Uterus (tissue), 4 donors: Measurements from ENCODE around the gene LRRN3. TPM values are rescaled to one million over a fixed set of nuclear protein-coding genes. Genes with fewer than 3 reads are reported as not detected.

Experiments
- DNase-seq, 2 donors: peaks; one replicate each; pipeline ENCODE4 v3.0.0-alpha.2; 2019 to 2020
- H3K27ac ChIP-seq, 2 donors: fragments of 200-600 bp; sonication (generic); 1 replicate in 1 of 2; 2 replicates in 1 of 2; pipeline ENCODE4 v1.5.1; 2016 to 2018
- H3K27me3 ChIP-seq, 2 donors: fragments of 200-600 bp; sonication (generic); one replicate each; pipeline ENCODE4 v1.5.1; 2018 to 2019; ENCODE audit warnings: control low read depth in 1 of 2
- H3K36me3 ChIP-seq, 2 donors: fragments of 200-600 bp; sonication (generic); one replicate each; pipeline ENCODE4 v1.5.1; 2019; ENCODE audit warnings: control low read depth in 1 of 2
- H3K4me1 ChIP-seq, 2 donors: fragments of 200-600 bp; sonication (generic); one replicate each; pipeline ENCODE4 v1.5.1; 2018 to 2019; ENCODE audit warnings: control low read depth in 1 of 2
- H3K4me3 ChIP-seq, 2 donors: fragments of 200-600 bp; sonication (generic); 1 replicate in 1 of 2; 2 replicates in 1 of 2; pipeline ENCODE4 v1.5.1; 2018 to 2019; ENCODE audit warnings: mild to moderate bottlenecking in 1 of 2
- H3K9me3 ChIP-seq, 2 donors: fragments of 200-600 bp; sonication (generic); one replicate each; pipeline ENCODE4 v1.5.1; 2019; ENCODE audit warnings: control low read depth in 1 of 2
- CTCF ChIP-seq, 4 experiments: fragments of 200-600 bp in 2 of 4; fragments of 450-650 bp in 2 of 4; sonication (generic) in 2 of 4; IDR thresholded peaks; one replicate each; pipeline ENCODE4 v1.5.1; 2016 to 2019; ENCODE audit warnings: antibody characterized with exemption in 4 of 4, mild to moderate bottlenecking in 2 of 4, moderate library complexity in 1 of 4
- POLR2A ChIP-seq, 2 donors: fragments of 450-650 bp; IDR thresholded peaks; one replicate each; pipeline ENCODE4 v1.6.1; 2016; ENCODE audit warnings: antibody characterized with exemption in 2 of 2, mild to moderate bottlenecking in 1 of 2, moderate library complexity in 1 of 2
- intact Hi-C: fragments of 100-400 bp; cut with DNase I; formaldehyde crosslinking; loops from one replicate; pipeline ENCODE4 v1.15.1; 2023; ENCODE audit warnings: low total_unique reads
- total RNA-seq, 4 donors: library from RNA; depleted of rRNA in 3 of 4; stranded (reverse); fragments of >200 nt in 3 of 4; gene quantifications; one replicate each; pipeline versions ENCODE4 v1.1.0 to v1.2.4, GENCODE V29; 2014 to 2023
- donor health status: DM: yes; HTN: yes; CAD: no.

LRRN3 gene
- total RNA-seq, 4 donors from 2014 or later, result 0.12 to 18.5 TPM; not detected in 2

- Histone ChIP-seq H3K4me3 (no peak overlapping the region), H3K4me1 (no peaks in the 10 kb centered on the region), H3K9me3 (no peaks in the 10 kb centered on the region), H3K36me3 (no peaks in the 10 kb centered on the region), H3K27me3 (no peaks in the 10 kb centered on the region), H3K27ac (no peak overlapping the region)
- no peak for TF ChIP-seq CTCF (IDR thresholded peaks at IDR 0.05)
- no peak for TF ChIP-seq POLR2A (IDR thresholded peaks at IDR 0.05)
- intact Hi-C loops, result no loop called here
- DNase-seq, result no peak
Observed at GRCh38 chr7:111076205-111076604, 14.7 kb upstream of the LRRN3 start.

GRCh38 chr7:111077001-111077400, 13.9 kb upstream of the LRRN3 start:
- Histone ChIP-seq H3K27me3 (no peaks in the 10 kb centered on the region), H3K4me1 (no peaks in the 10 kb centered on the region), H3K27ac (no peak overlapping the region), H3K4me3 (no peak overlapping the region), H3K36me3 (no peaks in the 10 kb centered on the region), H3K9me3 (no peaks in the 10 kb centered on the region)
- DNase-seq, result no peak
- intact Hi-C loops, result no loop called here
- TF ChIP-seq POLR2A (IDR thresholded peaks at IDR 0.05) (no peak), CTCF (IDR thresholded peaks at IDR 0.05) (no peak)

- Histone ChIP-seq H3K36me3 (no peaks in the 10 kb centered on the region), H3K27ac (no peak overlapping the region), H3K4me1 (no peaks in the 10 kb centered on the region), H3K27me3 (no peaks in the 10 kb centered on the region), H3K4me3 (no peak overlapping the region), H3K9me3 (no peaks in the 10 kb centered on the region)
- TF ChIP-seq CTCF (IDR thresholded peaks at IDR 0.05) (no peak), POLR2A (IDR thresholded peaks at IDR 0.05) (no peak)
- DNase-seq, result no peak
- intact Hi-C loops, result no loop called here
Observed at GRCh38 chr7:111080495-111081105, 10.3 kb upstream of the LRRN3 start.

- no peak for DNase-seq
- TF ChIP-seq CTCF (IDR thresholded peaks at IDR 0.05), result no peak
- no peak for TF ChIP-seq POLR2A (IDR thresholded peaks at IDR 0.05)
- no peaks in the 10 kb centered on the region for H3K4me1 ChIP-seq
- intact Hi-C loops, result no loop called here
- H3K9me3 ChIP-seq, result no peaks in the 10 kb centered on the region
- no peak overlapping the region for H3K27ac ChIP-seq
- no peaks in the 10 kb centered on the region for H3K27me3 ChIP-seq
- H3K4me3 ChIP-seq, result no peak overlapping the region
- no peaks in the 10 kb centered on the region for H3K36me3 ChIP-seq
Observed at GRCh38 chr7:111081546-111082267, 9.2 kb upstream of the LRRN3 start.

- no peaks in the 10 kb centered on the region for H3K36me3 ChIP-seq
- no peak for DNase-seq
- H3K27me3 ChIP-seq, result no peaks in the 10 kb centered on the region
- H3K27ac ChIP-seq, result no peak overlapping the region
- intact Hi-C loops, result no loop called here
- no peak overlapping the region for H3K4me3 ChIP-seq
- no peaks in the 10 kb centered on the region for H3K9me3 ChIP-seq
- H3K4me1 ChIP-seq, result no peaks in the 10 kb centered on the region
- no peak for TF ChIP-seq POLR2A (IDR thresholded peaks at IDR 0.05)
Observed at GRCh38 chr7:111082351-111082750, 8.6 kb upstream of the LRRN3 start.
